GM21423 (cell line): ENCODE results near the gene COX10.

Experiments
- ATAC-seq: cut with Tn5 transposase; IDR thresholded peaks from one replicate; pipeline ENCODE4 v1.9.1; 2021; ENCODE audit warnings: mild to moderate bottlenecking, moderate library complexity; ENCODE audit not compliant: unreplicated experiment

COX10 gene

GRCh38 chr17:14068542-14069250 lies 608 bp upstream of the COX10 start:
- no peak for ATAC-seq

GRCh38 chr17:14070344-14070984 lies 1.2 kb downstream of the COX10 start:
- no peak for ATAC-seq

DNA sequence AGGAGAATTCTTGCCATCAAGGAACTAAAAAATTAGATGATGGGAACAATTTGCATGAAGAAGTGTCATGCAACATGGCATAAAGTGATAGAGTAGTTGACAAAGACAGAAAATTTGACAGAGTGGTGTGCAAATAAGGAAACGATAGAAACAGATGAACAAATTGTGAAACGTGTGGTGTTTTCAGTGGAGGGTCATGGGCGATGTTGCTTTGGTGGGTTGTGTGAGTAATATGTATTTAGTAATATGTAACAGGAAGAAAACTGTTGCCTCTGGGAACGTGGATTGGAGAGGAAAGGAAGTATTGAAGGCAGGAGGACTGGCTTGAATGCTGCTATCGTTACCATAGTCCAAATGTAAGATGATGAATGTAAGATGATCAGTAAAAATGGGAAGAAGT lies 3.6 kb downstream of the COX10 start:
- ATAC-seq, result no peak

DNA sequence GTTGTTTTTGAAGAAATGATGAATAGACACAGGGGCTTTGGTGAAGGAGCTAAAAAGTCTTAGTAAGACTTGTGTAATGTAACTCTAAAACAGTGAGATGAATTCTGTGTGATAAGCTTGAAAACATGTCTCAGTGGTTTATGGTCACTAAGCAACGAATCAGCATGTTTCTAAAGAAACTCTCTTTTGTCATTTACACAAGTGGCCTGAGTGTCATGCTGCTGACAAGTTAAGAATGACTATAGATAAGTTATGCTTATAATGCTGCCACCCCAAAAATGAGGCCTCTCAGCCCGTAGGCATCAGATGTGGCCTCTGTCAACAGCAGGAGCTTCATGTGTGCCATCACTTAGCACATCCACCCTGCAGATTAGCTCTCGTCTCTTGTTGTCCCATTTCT lies 8.7 kb downstream of the COX10 start:
- ATAC-seq, result no peak

- ATAC-seq, result no peak
Observed at GRCh38 chr17:14080847-14081251, 11.5 kb downstream of the COX10 start.

DNA sequence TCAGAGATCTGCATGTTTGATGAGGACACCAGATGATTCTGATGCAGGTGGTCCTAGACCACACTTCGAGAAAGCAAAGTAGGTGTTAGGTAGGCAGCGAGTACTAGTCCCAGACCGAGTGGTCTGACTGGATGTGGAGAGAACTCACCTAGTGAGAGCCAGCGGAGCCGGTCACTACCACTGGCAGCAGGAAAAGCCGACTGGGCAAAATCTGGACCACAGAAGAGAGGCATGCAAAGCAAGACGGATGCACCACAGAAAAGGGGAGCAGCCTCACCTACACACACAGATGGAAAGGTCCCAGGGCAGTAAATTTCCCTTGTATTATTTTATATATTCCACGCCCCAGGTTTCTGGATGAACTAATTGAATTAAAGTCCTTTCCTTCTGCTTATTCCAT lies 13.5 kb downstream of the COX10 start:
- ATAC-seq, result no peak

DNA sequence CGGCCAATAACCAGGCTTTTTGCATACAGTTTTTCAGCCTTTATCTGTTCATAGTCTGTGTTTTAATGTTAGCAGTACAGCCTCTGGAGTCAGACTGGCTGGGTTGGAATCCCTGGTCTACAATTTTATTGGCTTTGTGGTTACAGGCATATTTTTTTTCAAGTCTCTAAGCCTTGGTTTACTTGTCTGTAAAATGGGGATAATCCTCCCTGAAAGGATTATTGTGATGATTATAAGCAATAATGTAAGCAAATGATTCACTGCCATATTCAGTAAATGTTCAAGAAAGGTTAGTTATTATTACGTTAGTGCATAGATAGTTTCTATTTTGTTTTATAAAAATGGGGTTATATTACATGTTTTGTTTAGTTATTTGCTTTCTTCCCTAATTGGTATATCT lies 15.7 kb downstream of the COX10 start:
- no peak for ATAC-seq

DNA sequence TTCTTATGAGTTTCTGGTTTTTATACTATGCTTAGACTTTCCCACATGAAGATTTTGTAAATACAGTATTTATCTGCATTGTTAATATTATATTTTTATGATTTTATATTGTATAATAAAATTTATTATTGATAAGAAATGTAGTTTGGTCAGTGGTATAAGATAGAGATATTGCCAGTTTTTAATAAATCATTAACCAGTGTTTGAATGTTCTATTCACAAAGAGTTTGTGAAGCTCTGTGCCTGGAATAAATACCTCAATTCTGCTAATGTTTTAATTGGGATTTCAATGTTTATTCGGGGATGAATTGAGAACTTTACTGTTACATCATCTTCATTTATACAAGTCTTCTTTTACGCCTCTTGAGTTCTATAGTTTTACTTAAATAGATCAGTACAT lies 16.9 kb downstream of the COX10 start:
- no peak for ATAC-seq

DNA sequence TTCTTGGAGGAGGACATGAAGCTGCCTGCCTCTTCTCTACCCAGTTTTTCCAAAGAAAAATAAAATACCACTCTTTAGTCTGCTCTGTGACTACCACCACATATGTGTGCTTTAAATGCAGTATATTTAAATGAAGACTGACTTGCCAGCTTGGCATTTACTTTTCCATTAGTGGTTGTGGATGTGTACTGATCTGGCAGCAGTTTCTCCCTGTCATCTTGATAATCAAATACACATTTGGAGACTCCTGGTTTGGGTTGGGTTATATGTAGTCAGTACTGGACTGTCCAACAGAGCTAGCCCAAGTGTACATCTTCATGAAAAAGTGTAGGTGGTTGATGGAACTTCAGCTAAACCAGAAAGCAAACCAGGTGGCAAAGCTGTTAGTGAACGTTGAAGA lies 19.9 kb downstream of the COX10 start:
- no peak for ATAC-seq

GRCh38 chr17:14091367-14091766 lies 22.1 kb downstream of the COX10 start:
- no peak for ATAC-seq

GRCh38 chr17:14092808-14093207 lies 23.5 kb downstream of the COX10 start:
- no peak for ATAC-seq

DNA sequence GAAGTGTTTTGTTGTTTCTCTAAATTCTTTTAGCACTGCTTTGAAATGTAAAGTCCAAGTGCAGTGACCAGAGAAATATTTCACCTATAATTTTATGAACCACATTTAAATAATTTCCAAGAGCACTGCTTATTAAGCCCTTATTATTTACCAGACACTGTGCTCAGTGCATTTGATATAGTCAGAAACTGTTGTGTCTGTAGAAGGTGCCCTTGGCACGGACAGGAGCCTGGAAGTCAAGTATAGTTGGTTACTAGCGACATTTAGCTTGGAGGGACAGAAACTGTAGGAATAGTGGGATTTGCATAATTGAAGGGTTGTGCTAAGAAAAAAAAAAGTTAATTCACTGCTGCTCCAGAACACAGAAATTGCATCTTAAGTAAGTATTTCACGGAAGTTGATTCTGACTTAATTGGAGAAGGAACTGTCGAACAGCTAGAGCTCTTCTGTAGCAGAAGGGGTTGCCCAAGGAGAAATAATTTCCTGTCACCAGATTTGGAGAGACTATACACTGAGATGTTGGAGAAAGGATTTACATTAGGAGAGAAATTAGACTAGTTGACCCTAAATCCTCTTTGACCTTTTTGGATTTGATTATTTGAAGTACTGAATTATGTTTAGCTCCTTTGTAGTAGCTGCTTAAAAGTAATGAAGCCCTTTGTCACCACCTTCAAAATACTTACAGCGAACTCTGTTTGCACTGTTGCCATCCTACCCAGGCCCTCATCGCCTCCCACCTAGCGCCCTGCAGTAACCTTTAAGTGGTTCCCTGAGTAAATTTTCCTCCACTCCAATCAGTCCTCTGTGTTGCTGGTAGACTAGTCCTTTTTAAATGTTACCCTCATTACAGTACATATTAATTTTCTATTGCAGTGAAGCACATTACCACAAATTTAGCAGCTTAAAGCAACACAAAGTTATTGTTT lies 25.6 kb downstream of the COX10 start:
- no peak for ATAC-seq

- no peak for ATAC-seq
Observed at GRCh38 chr17:14095631-14096030, 26.3 kb downstream of the COX10 start.

DNA sequence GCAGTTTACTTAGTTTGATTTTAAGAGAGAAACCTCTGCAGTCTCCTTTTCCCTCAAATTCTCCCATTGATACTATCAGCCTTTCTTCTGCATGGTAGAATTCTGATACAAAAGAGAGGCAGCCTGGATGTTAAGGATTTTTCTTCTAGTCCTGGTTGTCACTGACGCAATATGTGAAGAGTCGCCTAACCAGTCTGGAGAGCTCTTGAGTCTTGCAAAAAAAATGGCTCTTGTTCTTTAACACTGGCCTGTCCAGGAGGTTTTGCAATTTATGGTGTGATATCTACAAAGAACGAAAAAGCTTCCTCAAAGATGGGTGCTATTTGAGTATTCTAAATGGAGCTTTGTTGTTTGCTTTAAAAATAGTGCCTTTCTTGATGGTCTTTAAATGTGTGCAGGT lies 28.9 kb downstream of the COX10 start:
- no peak for ATAC-seq

- no peak for ATAC-seq
Observed at GRCh38 chr17:14101976-14102375, 32.7 kb downstream of the COX10 start.

GRCh38 chr17:14103836-14104235 lies 34.5 kb downstream of the COX10 start:
- no peak for ATAC-seq

DNA sequence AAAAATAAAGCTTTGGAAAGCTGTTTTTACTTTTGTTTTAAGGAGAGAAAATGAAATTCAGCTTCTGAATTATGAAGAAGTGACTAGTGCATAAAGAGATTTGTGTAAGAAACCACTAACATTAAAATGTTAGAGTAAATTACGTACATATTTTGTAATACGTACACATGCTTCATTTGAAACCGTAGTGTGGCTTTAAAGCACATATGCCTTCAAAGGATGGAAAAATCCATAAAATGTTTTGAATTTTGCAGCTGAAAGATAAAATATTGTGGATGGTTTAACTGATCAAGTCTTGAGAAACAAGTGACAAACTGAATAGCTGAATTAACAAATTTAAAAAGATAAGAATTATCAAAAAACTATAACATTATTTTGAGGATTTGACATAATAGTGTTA lies 35.4 kb downstream of the COX10 start:
- ATAC-seq, result no peak

GRCh38 chr17:14107889-14108288 lies 38.6 kb downstream of the COX10 start:
- ATAC-seq, result no peak

DNA sequence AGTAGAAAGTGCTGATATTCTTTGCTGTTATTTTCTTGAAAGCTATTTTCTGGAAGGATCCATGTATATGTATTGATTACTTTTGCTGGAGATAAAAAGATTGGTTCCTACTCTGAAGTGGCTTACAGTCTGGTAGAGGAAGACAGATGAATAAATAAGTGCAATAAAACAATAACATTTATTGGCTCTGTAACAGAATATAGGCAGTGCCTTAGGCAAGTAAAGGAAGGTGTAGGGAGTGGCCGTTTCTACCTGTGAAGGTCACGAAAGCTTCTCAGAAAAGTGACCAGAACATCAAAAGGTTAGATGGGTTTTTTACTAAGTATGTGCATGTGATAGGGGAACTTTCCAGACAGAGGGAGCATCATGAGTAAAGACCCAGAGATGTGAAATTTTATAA lies 43.1 kb downstream of the COX10 start:
- ATAC-seq, result no peak

- ATAC-seq, result no peak
Observed at GRCh38 chr17:14113137-14113536, 43.8 kb downstream of the COX10 start.

- no peak for ATAC-seq
Observed at GRCh38 chr17:14116263-14117024, 47.1 kb downstream of the COX10 start.
